Liver (tissue), 9 donors: Measurements from ENCODE around the gene PPFIBP2. TPM values are rescaled to one million over a fixed set of nuclear protein-coding genes. Genes with fewer than 3 reads are reported as not detected.

Experiments
- DNase-seq: peaks from one replicate; pipeline ENCODE4 v3.0.0-alpha.2; 2017; ENCODE audit warnings: low spot score
- H3K27ac ChIP-seq, 2 donors: one replicate each; pipeline ENCODE4 v1.7.0; 2013; ENCODE audit warnings: inconsistent platforms in 2 of 2, low read length in 2 of 2, control low read depth in 1 of 2, low read depth in 1 of 2, mild to moderate bottlenecking in 1 of 2
- H3K27me3 ChIP-seq, 4 donors: one replicate each; pipeline versions ENCODE4 v1.6.1 to v1.7.0; 2013; ENCODE audit warnings: low read length in 3 of 4, inconsistent platforms in 1 of 4, mild to moderate bottlenecking in 1 of 4, moderate library complexity in 1 of 4; ENCODE audit not compliant: control insufficient read depth in 4 of 4, insufficient read depth in 4 of 4
- H3K36me3 ChIP-seq, 4 donors: one replicate each; pipeline versions ENCODE4 v1.6.1 to v1.7.0; 2013; ENCODE audit warnings: low read length in 3 of 4, mild to moderate bottlenecking in 3 of 4, low read depth in 1 of 4, moderate library complexity in 1 of 4; ENCODE audit not compliant: control insufficient read depth in 4 of 4, insufficient read depth in 3 of 4
- H3K4me1 ChIP-seq, 4 donors: one replicate each; pipeline versions ENCODE4 v1.6.1 to v1.7.0; 2013; ENCODE audit warnings: low read length in 3 of 4, mild to moderate bottlenecking in 3 of 4, moderate library complexity in 1 of 4; ENCODE audit not compliant: control insufficient read depth in 4 of 4, insufficient read depth in 4 of 4
- H3K4me3 ChIP-seq, 3 donors: one replicate each; pipeline versions ENCODE4 v1.6.1 to v1.7.0; 2013; ENCODE audit warnings: low read length in 3 of 3, control low read depth in 1 of 3, low read depth in 1 of 3, mild to moderate bottlenecking in 1 of 3
- H3K9ac ChIP-seq, 2 donors: one replicate each; pipeline ENCODE4 v1.7.0; 2013; ENCODE audit warnings: low read length in 2 of 2, mild to moderate bottlenecking in 2 of 2, moderate library complexity in 2 of 2, control low read depth in 1 of 2, low read depth in 1 of 2
- H3K9me3 ChIP-seq, 4 donors: one replicate each; pipeline versions ENCODE4 v1.6.1 to v1.7.0; 2013; ENCODE audit warnings: low read length in 3 of 4; ENCODE audit not compliant: control insufficient read depth in 4 of 4
- FOXA1 ChIP-seq: IDR thresholded peaks from 2 replicates; pipeline ENCODE4 v1.6.1; 2016; ENCODE audit warnings: antibody characterized with exemption
- FOXA2 ChIP-seq: IDR thresholded peaks from 2 replicates; pipeline ENCODE4 v1.6.1; 2016; ENCODE audit warnings: antibody characterized with exemption
- JUND ChIP-seq, 2 donors: IDR thresholded peaks; 2 replicates each; pipeline ENCODE4 v1.6.1; 2016; ENCODE audit warnings: antibody characterized with exemption in 2 of 2
- MAX ChIP-seq: IDR thresholded peaks from 2 replicates; pipeline ENCODE4 v1.6.1; 2016; ENCODE audit warnings: antibody characterized with exemption
- RXRA ChIP-seq, 2 donors: IDR thresholded peaks; 2 replicates each; pipeline ENCODE4 v1.6.1; 2017 to 2018; ENCODE audit warnings: antibody characterized with exemption in 2 of 2, mild to moderate bottlenecking in 1 of 2
- SP1 ChIP-seq: IDR thresholded peaks from 2 replicates; pipeline ENCODE4 v1.6.1; 2018; ENCODE audit warnings: antibody characterized with exemption, mild to moderate bottlenecking
- YY1 ChIP-seq: IDR thresholded peaks from 2 replicates; pipeline ENCODE4 v1.6.1; 2016; ENCODE audit warnings: antibody characterized with exemption, mild to moderate bottlenecking
- WGBS: extraction: QIAGEN DNeasy Blood & Tissue Kit; methylation state at CpG from one replicate; pipeline ENCODE4 v1.1.7; 2013; 5-methylcytosine and 5-hydroxymethylcytosine counted together
- polyA plus RNA-seq, 2 donors: library from polyadenylated mRNA; stranded (reverse) in 1 of 2; unstranded in 1 of 2; fragments of 200-250 nt in 1 of 2; fragments of >200 nt in 1 of 2; fragmentation: Nextera tagmentation in 1 of 2; extraction: Ambion mirVana in 1 of 2; gene quantifications; one replicate each; pipeline versions ENCODE4 v1.2.1 to v1.2.3, GENCODE V29; 2013 to 2015
- total RNA-seq, 2 donors: library from RNA; depleted of rRNA; stranded (reverse); fragments of >200 nt; gene quantifications; one replicate each; pipeline ENCODE4 v1.2.3, GENCODE V29; 2014
- TF ChIP-seq, protein P1 (sequence below): IDR thresholded peaks from 2 replicates; pipeline ENCODE4 v1.6.1; 2016; ENCODE audit warnings: antibody characterized with exemption
- TF ChIP-seq, protein P2 (sequence below): IDR thresholded peaks from 2 replicates; pipeline ENCODE4 v1.6.1; 2016; ENCODE audit warnings: antibody characterized with exemption, mild to moderate bottlenecking
- donor health status: healthy.
- donor health status: healthy.
- donor health status: healthy.
- donor health status: healthy.
- donor health status: healthy.

The PPFIBP2 gene
- total and polyA plus RNA-seq, 4 donors, result 19.6 to 80.0 (median 23.2) TPM

DNA sequence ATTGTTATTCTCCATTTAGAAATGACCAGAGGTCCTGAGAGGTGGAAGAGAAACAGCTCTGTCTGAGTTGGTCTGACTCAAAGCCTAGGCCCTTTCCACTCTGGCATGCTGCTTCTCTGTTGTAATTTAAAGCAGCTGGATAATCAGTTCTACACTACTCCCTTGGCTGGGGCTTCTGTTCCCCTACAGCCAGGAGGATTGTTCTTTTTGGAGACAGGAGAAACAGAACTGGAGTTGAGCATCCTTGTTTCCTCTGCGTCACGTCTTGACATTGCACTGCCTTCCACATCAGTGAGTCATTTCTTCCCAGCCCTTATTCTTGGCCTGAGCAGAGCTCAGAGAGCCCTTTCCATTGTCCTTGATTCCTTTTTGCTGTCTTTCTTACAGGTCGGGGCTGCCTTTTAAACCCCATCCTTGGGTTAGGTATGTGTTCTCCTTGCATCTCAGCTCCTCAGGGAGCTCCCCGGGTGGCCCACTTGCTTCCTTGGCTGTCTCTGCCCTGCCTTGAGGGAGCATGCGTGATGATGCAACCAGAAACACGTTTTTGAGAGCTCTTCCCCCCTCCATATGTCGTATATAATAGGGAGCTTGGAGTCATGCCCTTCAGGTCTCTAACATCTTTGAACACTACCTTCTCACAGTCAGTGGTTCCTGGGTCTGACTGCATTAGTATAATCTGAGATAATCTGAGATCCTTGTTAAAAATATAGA is 123.8 kb downstream of the PPFIBP2 start (continued):
- no peak for TF ChIP-seq FOXA2

- no peak overlapping the region for H3K9ac ChIP-seq
- no peak overlapping the region for H3K27ac ChIP-seq
- peaks cover 9 to 84% (median 77%) of the 10 kb centered on the region in 4 donors for H3K36me3 ChIP-seq
- no peaks in the 10 kb centered on the region for H3K27me3 ChIP-seq
- H3K4me3 ChIP-seq, result no peak overlapping the region
- TF ChIP-seq JUND (IDR thresholded peaks at IDR 0.05) (no peak), FOXA1 (no peak), RXRA (IDR thresholded peaks at IDR 0.05) (no peak), MAX (no peak), SP1 (no peak)
- TF ChIP-seq, protein P1, sequence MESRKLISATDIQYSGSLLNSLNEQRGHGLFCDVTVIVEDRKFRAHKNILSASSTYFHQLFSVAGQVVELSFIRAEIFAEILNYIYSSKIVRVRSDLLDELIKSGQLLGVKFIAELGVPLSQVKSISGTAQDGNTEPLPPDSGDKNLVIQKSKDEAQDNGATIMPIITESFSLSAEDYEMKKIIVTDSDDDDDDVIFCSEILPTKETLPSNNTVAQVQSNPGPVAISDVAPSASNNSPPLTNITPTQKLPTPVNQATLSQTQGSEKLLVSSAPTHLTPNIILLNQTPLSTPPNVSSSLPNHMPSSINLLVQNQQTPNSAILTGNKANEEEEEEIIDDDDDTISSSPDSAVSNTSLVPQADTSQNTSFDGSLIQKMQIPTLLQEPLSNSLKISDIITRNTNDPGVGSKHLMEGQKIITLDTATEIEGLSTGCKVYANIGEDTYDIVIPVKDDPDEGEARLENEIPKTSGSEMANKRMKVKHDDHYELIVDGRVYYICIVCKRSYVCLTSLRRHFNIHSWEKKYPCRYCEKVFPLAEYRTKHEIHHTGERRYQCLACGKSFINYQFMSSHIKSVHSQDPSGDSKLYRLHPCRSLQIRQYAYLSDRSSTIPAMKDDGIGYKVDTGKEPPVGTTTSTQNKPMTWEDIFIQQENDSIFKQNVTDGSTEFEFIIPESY, result no peak
- H3K4me1 ChIP-seq, result no peaks in the 10 kb centered on the region
- no peak for DNase-seq
- WGBS, result 70% methylated on average over 5 of the region's 5 CpGs
- no peaks in the 10 kb centered on the region for H3K9me3 ChIP-seq
Observed at GRCh38 chr11:7638710-7639642, 125.2 kb downstream of the PPFIBP2 start.

- TF ChIP-seq JUND (IDR thresholded peaks at IDR 0.05), result no peak
- no peak for TF ChIP-seq FOXA2
- TF ChIP-seq, protein P2, sequence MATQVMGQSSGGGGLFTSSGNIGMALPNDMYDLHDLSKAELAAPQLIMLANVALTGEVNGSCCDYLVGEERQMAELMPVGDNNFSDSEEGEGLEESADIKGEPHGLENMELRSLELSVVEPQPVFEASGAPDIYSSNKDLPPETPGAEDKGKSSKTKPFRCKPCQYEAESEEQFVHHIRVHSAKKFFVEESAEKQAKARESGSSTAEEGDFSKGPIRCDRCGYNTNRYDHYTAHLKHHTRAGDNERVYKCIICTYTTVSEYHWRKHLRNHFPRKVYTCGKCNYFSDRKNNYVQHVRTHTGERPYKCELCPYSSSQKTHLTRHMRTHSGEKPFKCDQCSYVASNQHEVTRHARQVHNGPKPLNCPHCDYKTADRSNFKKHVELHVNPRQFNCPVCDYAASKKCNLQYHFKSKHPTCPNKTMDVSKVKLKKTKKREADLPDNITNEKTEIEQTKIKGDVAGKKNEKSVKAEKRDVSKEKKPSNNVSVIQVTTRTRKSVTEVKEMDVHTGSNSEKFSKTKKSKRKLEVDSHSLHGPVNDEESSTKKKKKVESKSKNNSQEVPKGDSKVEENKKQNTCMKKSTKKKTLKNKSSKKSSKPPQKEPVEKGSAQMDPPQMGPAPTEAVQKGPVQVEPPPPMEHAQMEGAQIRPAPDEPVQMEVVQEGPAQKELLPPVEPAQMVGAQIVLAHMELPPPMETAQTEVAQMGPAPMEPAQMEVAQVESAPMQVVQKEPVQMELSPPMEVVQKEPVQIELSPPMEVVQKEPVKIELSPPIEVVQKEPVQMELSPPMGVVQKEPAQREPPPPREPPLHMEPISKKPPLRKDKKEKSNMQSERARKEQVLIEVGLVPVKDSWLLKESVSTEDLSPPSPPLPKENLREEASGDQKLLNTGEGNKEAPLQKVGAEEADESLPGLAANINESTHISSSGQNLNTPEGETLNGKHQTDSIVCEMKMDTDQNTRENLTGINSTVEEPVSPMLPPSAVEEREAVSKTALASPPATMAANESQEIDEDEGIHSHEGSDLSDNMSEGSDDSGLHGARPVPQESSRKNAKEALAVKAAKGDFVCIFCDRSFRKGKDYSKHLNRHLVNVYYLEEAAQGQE, result no peak
- TF ChIP-seq, protein P1, result no peak
- TF ChIP-seq YY1, result no peak
- Histone ChIP-seq H3K27ac (no peak overlapping the region), H3K4me3 (no peak overlapping the region), H3K4me1 (no peaks in the 10 kb centered on the region), H3K9me3 (no peaks in the 10 kb centered on the region), H3K36me3 (peaks cover 9 to 84% (median 73%) of the 10 kb centered on the region in 4 donors), H3K27me3 (no peaks in the 10 kb centered on the region), H3K9ac (no peak overlapping the region)
- WGBS, result 69% methylated on average over 5 of the region's 5 CpGs
- DNase-seq, result no peak
Observed at GRCh38 chr11:7639643-7640025, 125.8 kb downstream of the PPFIBP2 start.
